SK-N-SH treated with all-trans-retinoic acid at 6 μM for 48 hours (cell line): ENCODE measurements around the gene RPL41.

Experiments
- ATAC-seq: fragments of 200-7000 bp; cut with Tn5 transposase; 3 replicates; pipeline ENCODE4 v1.9.1; 2020; ENCODE audit warnings: mild to moderate bottlenecking, moderate library complexity
- ARNTL ChIP-seq: fragments of 450-650 bp; formaldehyde crosslinking; IDR thresholded peaks from 2 replicates; pipeline ENCODE4 v1.5.0; 2020; ENCODE audit warnings: low read depth, mild to moderate bottlenecking, moderate library complexity, borderline replicate concordance
- BACH2 ChIP-seq: fragments of 250-450 bp; sonication (Bioruptor Pico); IDR thresholded peaks from 2 replicates; pipeline ENCODE4 v1.9.0; 2021; ENCODE audit warnings: mild to moderate bottlenecking, borderline replicate concordance
- CREB5 ChIP-seq: fragments of 250-450 bp; sonication (Bioruptor Pico); IDR thresholded peaks from 2 replicates; pipeline ENCODE4 v1.5.1; 2020; ENCODE audit warnings: low read depth, mild to moderate bottlenecking, moderate library complexity
- CSDC2 ChIP-seq: fragments of 250-450 bp; sonication (Bioruptor Pico); IDR thresholded peaks from 2 replicates; pipeline ENCODE4 v1.5.0; 2020; ENCODE audit warnings: mild to moderate bottlenecking, moderate library complexity
- CSRNP3 ChIP-seq: fragments of 250-450 bp; sonication (Bioruptor Pico); IDR thresholded peaks from 2 replicates; pipeline ENCODE4 v1.5.1; 2021; ENCODE audit warnings: mild to moderate bottlenecking, moderate library complexity
- GLIS3 ChIP-seq: fragments of 250-450 bp; sonication (Bioruptor Pico); IDR thresholded peaks from 2 replicates; pipeline ENCODE4 v1.5.0; 2020; ENCODE audit warnings: mild to moderate bottlenecking, moderate library complexity
- OSR1 ChIP-seq: fragments of 250-450 bp; sonication (Bioruptor Pico); IDR thresholded peaks from 2 replicates; pipeline ENCODE4 v1.8.0; 2022; ENCODE audit warnings: moderate library complexity, mild to moderate bottlenecking, inconsistent platforms
- PATZ1 ChIP-seq: fragments of 250-450 bp; sonication (Bioruptor Pico); IDR thresholded peaks from 2 replicates; pipeline ENCODE4 v1.8.0; 2020; ENCODE audit warnings: mild to moderate bottlenecking, moderate library complexity, borderline replicate concordance
- POU6F1 ChIP-seq: fragments of 250-450 bp; sonication (Bioruptor Pico); IDR thresholded peaks from 2 replicates; pipeline ENCODE4 v1.8.0; 2021; ENCODE audit warnings: low read depth, mild to moderate bottlenecking, moderate library complexity, borderline replicate concordance
- PPARA ChIP-seq: fragments of 250-450 bp; sonication (Bioruptor Pico); IDR thresholded peaks from 2 replicates; pipeline ENCODE4 v1.5.0; 2020; ENCODE audit warnings: mild to moderate bottlenecking, borderline replicate concordance
- RARB ChIP-seq: fragments of 250-450 bp; sonication (Bioruptor Pico); IDR thresholded peaks from 2 replicates; pipeline ENCODE4 v1.8.0; 2021; ENCODE audit warnings: mild to moderate bottlenecking, moderate library complexity
- SNAI2 ChIP-seq: fragments of 250-450 bp; sonication (Bioruptor Pico); IDR thresholded peaks from 2 replicates; pipeline ENCODE4 v1.5.0; 2020; ENCODE audit warnings: mild to moderate bottlenecking, moderate library complexity
- TSHZ2 ChIP-seq: fragments of 250-450 bp; sonication (Bioruptor Pico); IDR thresholded peaks from 2 replicates; pipeline ENCODE4 v1.5.0; 2020; ENCODE audit warnings: mild to moderate bottlenecking, moderate library complexity
- ZC3H10 ChIP-seq: fragments of 250-450 bp; sonication (Bioruptor Pico); IDR thresholded peaks from 2 replicates; pipeline ENCODE4 v1.5.1; 2021; ENCODE audit warnings: mild to moderate bottlenecking, moderate library complexity
- ZFP30 ChIP-seq: fragments of 450-650 bp; formaldehyde crosslinking; IDR thresholded peaks from 2 replicates; pipeline ENCODE4 v1.5.0; 2022; ENCODE audit warnings: mild to moderate bottlenecking, moderate library complexity
- ZNF8 ChIP-seq: fragments of 450-650 bp; formaldehyde crosslinking; IDR thresholded peaks from 2 replicates; pipeline ENCODE4 v1.5.0; 2020; ENCODE audit warnings: mild to moderate bottlenecking, moderate library complexity

The RPL41 gene

GRCh38 chr12:56118688-56119357 is 2.4 kb downstream of the RPL41 start:
- peak; percentile 27 for ATAC-seq
- no peak for TF ChIP-seq SNAI2 (CRISPR knock-in tag)
- TF ChIP-seq ZNF8 (CRISPR knock-in tag): no peak
- no peak for TF ChIP-seq GLIS3
- TF ChIP-seq BACH2: no peak
- no peak for TF ChIP-seq TSHZ2 (CRISPR knock-in tag)

GRCh38 chr12:56119361-56119796 is 2.9 kb downstream of the RPL41 start:
- peak; percentile 49 for ATAC-seq
- TF ChIP-seq ZFP30 (CRISPR knock-in tag): no peak

- no peak for ATAC-seq
These were observed 3.9 kb downstream of the RPL41 start for GRCh38 chr12:56120158-56120846.

More at GRCh38 chr12:56120158-56120846, 3.9 kb downstream of the RPL41 start:
- TF ChIP-seq ARNTL (CRISPR knock-in tag) (no peak), BACH2 (no peak), GLIS3 (no peak), OSR1 (no peak), RARB (CRISPR knock-in tag) (no peak), CSDC2 (CRISPR knock-in tag) (no peak), ZNF8 (CRISPR knock-in tag) (no peak), CREB5 (CRISPR knock-in tag) (no peak), TSHZ2 (CRISPR knock-in tag) (no peak), ZFP30 (CRISPR knock-in tag) (no peak), CSRNP3 (no peak), ZC3H10 (CRISPR knock-in tag) (no peak), POU6F1 (no peak), PPARA (CRISPR knock-in tag) (no peak), PATZ1 (CRISPR knock-in tag) (no peak)
